Suppressor macrophage treated with lipopolysaccharide for 1 hour (primary cell): ENCODE measurements around the gene DTNBP1.

Source experiments
- DNase-seq, 3 donors: peaks; one replicate each; pipeline ENCODE4 v3.0.0-alpha.2; 2020 to 2022

DTNBP1 gene

GRCh38 chr6:15513131-15513771 is 149.6 kb downstream of the DTNBP1 start:
- no peak for DNase-seq

GRCh38 chr6:15512721-15513120 is 150.1 kb downstream of the DTNBP1 start:
- peak in 2 of 3 donors; percentile 43 to 44 for DNase-seq

DNA sequence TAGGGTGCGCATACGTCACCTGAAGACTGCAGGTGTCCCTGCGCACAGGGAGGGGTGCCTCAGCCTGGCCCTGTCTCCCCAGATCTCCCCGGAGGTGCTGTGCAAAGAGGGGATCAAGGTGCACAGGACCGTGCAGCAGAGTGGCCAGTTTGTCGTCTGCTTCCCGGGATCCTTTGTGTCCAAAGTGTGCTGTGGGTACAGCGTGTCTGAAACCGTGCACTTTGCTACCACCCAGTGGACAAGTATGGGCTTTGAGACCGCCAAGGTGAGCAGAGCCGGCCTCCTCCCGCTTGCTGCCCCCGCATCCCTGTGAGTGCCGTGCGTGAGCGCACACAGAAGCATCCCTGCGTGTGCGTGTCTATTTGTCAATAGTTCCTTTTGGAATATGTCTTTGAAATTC is 150.7 kb downstream of the DTNBP1 start:
- DNase-seq, result no peak

GRCh38 chr6:15511248-15512125 is 151.3 kb downstream of the DTNBP1 start:
- DNase-seq, result no peak

- no peak for DNase-seq
Observed at GRCh38 chr6:15510536-15511247, 152.1 kb downstream of the DTNBP1 start.

DNA sequence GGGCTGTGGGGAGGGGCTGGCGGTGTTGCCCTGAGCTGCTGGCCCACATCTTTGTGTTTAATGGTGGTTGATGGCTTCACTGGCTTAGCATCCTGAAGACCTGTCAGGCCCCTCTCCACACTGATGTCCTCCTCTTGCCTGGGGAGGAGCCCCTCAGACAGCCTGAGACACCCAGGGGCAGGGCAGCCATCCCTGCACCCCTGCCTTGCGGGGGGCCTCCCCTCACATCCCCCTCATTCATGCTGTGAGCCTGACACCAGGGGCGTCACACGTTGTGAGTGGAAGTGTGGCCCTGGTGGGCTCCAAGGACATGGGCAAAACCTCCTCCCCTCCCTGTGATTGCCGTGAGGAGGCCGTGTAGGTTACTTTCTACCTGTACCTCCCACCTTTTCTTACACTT is 152.7 kb downstream of the DTNBP1 start:
- no peak for DNase-seq

DNA sequence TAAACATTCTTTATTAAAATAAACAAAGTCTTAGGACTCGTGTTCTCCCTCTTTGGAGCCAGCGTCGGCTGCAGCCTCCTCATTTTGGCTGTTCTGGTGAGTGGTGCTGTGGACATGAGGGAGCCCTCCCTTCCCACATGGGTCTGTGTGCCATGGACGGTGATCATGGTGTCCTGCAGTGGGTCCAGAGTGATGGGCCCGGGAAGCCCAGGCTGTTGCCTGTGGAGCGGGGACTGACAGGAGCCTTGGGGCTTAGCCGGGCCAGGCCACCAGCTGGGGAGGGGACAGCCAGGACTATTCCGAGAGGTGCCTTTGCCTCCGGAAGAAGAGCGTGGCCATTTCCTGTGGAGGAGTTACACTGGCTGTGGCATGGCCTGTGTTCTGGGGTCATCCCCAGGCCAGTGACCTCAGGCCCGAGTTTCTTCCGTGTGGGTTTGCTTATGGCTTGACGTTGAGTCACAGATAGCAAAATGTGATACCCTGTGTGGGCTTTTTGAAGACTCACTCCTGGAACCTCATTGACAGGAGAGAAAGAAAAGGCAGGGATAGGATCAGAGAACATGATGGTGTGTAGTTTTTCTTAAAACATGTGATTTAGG is 153.4 kb downstream of the DTNBP1 start:
- DNase-seq, result peak; percentile 70 to 74 (median 72)

GRCh38 chr6:15508931-15509330 is 153.9 kb downstream of the DTNBP1 start:
- no peak for DNase-seq

DNA sequence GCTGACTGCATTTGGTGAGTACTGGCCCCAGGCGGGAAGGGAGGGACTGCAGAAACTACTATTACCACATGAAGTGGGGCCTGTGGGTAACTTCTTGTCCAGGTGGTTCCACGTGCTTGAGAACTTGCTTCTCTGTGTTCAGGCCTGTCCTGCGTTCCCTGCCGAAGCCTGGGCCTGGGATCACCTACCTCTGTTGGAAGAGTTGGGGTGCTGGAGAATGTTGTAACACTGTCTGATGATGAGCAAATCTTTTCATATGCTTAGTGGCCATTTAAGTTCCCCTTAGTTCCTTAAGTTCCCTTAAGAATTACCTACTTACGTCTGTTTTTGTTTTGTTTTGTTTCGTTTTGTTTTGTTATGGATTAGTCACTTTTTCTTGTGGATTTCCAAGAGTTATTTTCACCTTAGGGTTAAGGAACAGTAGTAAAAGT is 154.4 kb downstream of the DTNBP1 start:
- DNase-seq, result peak; percentile 57 to 87 (median 75)

DNA sequence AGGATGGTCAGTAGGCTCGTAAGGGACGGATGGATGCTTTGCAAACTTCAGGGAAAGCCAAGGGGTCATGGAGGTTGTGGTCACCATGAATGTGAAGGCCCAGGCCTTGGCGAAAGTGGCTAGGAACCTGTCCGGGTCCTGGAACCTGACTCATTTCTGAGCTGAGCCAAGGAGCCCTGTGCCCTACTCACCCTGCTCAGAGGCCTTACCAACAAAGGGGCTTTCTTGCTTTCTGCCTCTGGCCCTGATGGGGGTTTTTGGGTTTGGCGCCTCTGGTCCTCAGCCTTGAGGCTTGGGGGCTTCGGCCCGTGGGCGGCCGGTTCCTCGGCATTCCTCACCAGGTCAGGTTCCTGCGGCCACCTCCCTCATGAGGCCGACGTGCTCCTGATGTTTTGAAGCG is 155.1 kb downstream of the DTNBP1 start:
- no peak for DNase-seq

DNA sequence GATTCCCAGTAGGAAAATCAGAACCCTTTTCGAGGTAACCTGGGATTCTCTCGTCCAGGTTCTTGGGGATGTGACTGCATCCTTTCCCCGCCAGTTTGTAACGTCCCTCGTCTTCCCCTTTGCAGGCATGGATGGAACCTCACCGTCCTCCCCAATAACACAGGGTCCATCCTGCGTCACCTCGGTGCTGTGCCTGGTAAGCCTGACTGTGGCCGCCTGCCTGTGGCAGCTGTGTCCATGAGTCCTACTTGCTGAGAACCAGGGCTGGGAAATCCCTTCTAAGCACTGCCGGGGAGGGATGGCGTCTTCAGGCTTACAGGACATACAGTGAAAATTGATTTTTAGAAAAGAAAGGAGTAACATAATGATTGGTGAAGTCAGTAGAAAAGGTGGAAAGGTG is 155.6 kb downstream of the DTNBP1 start:
- DNase-seq, result no peak

DNA sequence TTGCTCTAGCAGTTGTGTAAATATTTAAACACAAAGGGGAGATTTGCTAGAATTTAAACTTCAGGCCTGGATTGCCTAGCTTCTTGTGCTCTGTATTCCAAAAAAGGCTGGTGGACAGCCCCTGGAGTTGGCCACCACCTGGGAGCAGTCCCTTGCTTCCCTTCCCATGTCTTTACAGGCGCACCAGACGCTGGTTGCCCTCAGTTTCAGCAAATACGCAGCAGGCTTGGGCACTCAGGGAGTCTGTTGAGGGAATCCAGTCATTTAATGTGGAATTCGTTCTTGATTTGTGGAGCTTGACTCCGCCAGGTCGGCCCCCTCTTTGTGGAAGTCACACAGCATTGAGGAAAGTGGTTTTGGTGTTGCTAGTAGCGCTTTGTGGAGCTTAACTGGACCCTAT is 156.8 kb downstream of the DTNBP1 start:
- no peak for DNase-seq

GRCh38 chr6:15505463-15505918 is 157.3 kb downstream of the DTNBP1 start:
- no peak for DNase-seq

- DNase-seq, result peak in 1 of 3 donors; percentile 26
Observed at GRCh38 chr6:15504581-15505350, 158.1 kb downstream of the DTNBP1 start.

DNA sequence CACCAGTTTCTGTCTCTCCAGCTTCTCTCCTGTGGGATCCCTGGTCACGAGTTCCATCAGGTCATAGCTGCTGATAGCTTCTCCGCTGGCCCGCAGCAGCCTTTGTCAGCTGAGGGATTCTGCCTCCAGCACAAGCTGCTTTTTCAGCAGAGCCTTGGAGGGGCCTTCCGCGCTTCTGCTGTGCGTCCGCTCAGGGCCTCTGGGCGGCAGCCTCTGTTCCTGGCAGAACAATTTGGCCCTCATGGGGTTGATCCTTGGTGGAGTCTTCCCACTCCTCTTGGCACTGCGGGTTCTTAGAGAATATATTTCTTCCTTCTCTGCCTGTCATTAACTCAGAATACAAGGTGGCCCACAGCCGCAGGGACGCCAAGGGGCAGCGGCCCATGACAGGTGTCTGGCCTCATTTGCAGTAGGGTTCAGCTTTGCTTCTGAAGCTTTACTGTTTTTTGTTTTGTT is 158.8 kb downstream of the DTNBP1 start:
- no peak for DNase-seq

DNA sequence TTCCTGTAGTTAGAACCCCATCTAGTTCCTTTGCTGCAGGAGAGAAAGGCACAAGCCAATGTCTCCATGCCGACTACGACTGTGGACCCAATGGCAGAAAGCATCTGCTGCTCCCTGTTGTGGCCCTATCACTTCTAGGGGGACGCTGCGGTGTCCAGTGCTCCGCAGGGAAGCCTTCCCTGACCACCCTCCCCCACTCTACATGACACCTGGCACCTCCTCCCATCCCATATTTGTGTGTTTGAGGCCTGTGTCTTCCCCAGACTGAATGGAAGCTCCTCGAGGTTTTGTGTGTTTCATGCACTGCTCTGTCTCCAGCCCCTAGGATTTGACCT is 159.5 kb downstream of the DTNBP1 start:
- DNase-seq, result no peak

GRCh38 chr6:15502446-15503345 is 160.1 kb downstream of the DTNBP1 start:
- no peak for DNase-seq

DNA sequence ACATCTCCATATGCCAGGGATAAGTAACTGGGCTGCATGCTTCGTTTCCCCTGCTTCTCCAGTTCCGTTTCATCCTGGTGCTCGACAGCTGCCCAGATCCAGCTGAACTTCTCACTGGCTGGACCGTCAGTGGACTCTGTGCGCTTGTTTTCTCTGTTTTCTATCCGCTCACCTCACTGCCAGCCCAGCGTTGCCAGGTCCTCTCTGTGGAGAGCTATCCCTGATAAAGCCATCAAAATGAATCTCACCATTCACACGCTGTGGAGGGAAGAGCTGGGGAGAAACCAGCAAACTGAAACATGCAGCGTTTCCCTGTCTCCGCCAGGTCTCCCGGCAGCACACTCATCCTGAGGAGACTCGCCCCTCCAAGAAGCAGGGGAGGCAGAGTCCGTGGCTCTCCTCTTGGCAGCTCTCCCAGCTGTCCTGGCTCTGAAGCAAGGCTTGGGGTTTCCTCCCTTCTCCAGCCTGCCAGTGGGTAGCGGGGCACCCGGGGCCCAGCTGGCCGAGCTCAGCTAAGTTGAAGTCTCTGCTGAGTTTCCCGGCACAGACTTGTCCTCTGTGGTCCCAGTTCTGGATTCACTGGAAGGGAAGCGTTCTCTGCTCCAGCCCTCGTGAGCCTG is 160.9 kb downstream of the DTNBP1 start:
- DNase-seq, result no peak

DNA sequence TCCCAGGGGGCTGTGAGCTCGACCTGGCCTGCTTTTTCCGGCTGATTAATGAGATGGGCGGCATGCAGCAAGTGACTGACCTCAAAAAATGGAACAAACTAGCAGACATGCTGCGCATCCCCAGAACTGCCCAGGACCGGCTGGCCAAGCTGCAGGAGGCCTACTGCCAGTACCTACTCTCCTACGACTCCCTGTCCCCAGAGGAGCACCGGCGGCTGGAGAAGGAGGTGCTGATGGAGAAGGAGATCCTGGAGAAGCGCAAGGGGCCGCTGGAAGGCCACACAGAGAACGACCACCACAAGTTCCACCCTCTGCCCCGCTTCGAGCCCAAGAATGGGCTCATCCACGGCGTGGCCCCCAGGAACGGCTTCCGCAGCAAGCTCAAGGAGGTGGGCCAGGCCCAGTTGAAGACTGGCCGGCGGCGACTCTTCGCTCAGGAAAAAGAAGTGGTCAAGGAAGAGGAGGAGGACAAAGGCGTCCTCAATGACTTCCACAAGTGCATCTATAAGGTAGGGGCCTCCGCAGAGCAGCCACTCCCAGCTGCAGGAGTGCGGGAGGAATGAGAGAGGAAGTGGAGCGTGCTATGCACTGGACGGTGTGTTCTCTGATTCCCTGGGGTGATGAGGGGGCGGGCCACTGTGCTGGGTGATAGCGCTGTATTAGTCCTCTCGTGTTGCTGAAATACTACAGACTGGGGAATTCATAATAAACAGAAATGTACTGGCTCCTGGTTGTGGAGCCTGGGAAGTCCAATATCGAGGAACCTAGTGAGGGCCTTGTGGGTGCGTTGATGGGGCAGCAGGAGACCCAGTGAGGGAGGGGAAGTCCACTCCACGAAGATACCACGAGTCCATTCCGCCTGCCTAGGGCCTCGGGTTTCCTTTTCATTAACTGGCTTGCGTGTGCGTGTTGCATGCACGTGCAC is 161.7 kb downstream of the DTNBP1 start:
- DNase-seq, result no peak
